Stimulated activated CD4-positive, alpha-beta T cell treated with anti-CD3 and anti-CD28 coated beads, Interleukin-15, amount 100 ng/mL, for 48 hours (primary cell): ENCODE results near the gene KCNF1.

ENCODE experiments used
- DNase-seq, 2 donors: peaks; one replicate each; pipeline ENCODE4 v3.0.0-alpha.2; 2020; ENCODE audit warnings: low read depth in 2 of 2

KCNF1 gene

GRCh38 chr2:10901160-10901939 is 10.4 kb upstream of the KCNF1 start:
- no peak for DNase-seq

GRCh38 chr2:10903861-10904210 is 7.9 kb upstream of the KCNF1 start:
- DNase-seq: no peak

GRCh38 chr2:10904455-10904854 is 7.3 kb upstream of the KCNF1 start:
- DNase-seq: no peak

- no peak for DNase-seq
Measured at GRCh38 chr2:10905006-10905861, 6.5 kb upstream of the KCNF1 start.

GRCh38 chr2:10905862-10906143 is 5.9 kb upstream of the KCNF1 start:
- DNase-seq: no peak

- no peak for DNase-seq
Measured at GRCh38 chr2:10906926-10907625, 4.7 kb upstream of the KCNF1 start.

GRCh38 chr2:10908195-10908594 is 3.5 kb upstream of the KCNF1 start:
- no peak for DNase-seq

GRCh38 chr2:10909050-10909995 is 2.4 kb upstream of the KCNF1 start:
- DNase-seq: peak in 1 of 2 donors; percentile 7

- no peak for DNase-seq
Measured at GRCh38 chr2:10909996-10910341, 1.8 kb upstream of the KCNF1 start.

- DNase-seq: no peak
Measured at GRCh38 chr2:10910625-10911024, 1.1 kb upstream of the KCNF1 start.

- no peak for DNase-seq
Measured at GRCh38 chr2:10912076-10912731, 470 bp downstream of the KCNF1 start.

GRCh38 chr2:10912796-10913455 is 1.2 kb downstream of the KCNF1 start:
- DNase-seq: no peak

GRCh38 chr2:10913501-10914271 is 2.0 kb downstream of the KCNF1 start:
- no peak for DNase-seq

GRCh38 chr2:10914272-10914693 is 2.5 kb downstream of the KCNF1 start:
- no peak for DNase-seq

GRCh38 chr2:10915236-10915635 is 3.5 kb downstream of the KCNF1 start:
- DNase-seq: no peak

GRCh38 chr2:10915731-10916276 is 4.1 kb downstream of the KCNF1 start:
- DNase-seq: no peak

- DNase-seq: no peak
Measured at GRCh38 chr2:10916953-10917352, 5.2 kb downstream of the KCNF1 start.

- DNase-seq: no peak
Measured at GRCh38 chr2:10917927-10918326, 6.2 kb downstream of the KCNF1 start.

- DNase-seq: no peak
Measured at GRCh38 chr2:10918661-10919409, 7.1 kb downstream of the KCNF1 start.
